ENCODE measurements around the gene SLC41A1.

GRCh38 chr1:205767248-205767647, 45.8 kb downstream of the SLC41A1 start:
- TF ChIP-seq CTCF (conservative IDR thresholded peaks at IDR 0.05; ENCODE audit: low read depth, low read length) (no peak), EZH2 (IDR thresholded peaks at IDR 0.05; ENCODE audit: borderline replicate concordance, low read depth, low read length, poor library complexity, severe bottlenecking) (no peak)

Data from A673 (cell line).